ENCODE data around the gene SPEG. TPM values are rescaled to one million over a fixed set of nuclear protein-coding genes. Genes with fewer than 3 reads are reported as not detected.
A peak's percentile ranks its signal among the peaks of the same experiment; 100 is the strongest.

Gene SPEG
- polyA plus RNA-seq, 3 donors: not detected

- H3K27ac Mint-ChIP-seq: no peak overlapping the region
- H3K4me2 ChIP-seq (replicated peaks; ENCODE audit: extremely low read depth, low read length, poor library complexity, severe bottlenecking): no peak overlapping the region
- no peak for DNase-seq
- H3K4me3 ChIP-seq (replicated peaks in 1 of 3; ENCODE audit: low read depth in 2 of 3, low read length in 3 of 3): no peak overlapping the region
- H3K9me3 ChIP-seq (replicated peaks in 1 of 2; ENCODE audit: control insufficient read depth in 1 of 2, insufficient read depth in 1 of 2, low read length in 2 of 2): peaks cover under 1 to 2% of the 10 kb centered on the region in 2 donors
- no peaks in the 10 kb centered on the region for H4K20me1 ChIP-seq (ENCODE audit: insufficient read depth, low read length)
- TF ChIP-seq CTCF (IDR thresholded peaks at IDR 0.05): no peak
- WGBS (ENCODE audit: insufficient coverage): 100% methylated on average over 3 of the region's 9 CpGs
- H3K27me3 ChIP-seq (ENCODE audit: control insufficient read depth in 2 of 2, insufficient read depth in 2 of 2, low read length in 2 of 2): peaks cover 11 to 48% of the 10 kb centered on the region in 2 donors
- no peaks in the 10 kb centered on the region for H3K36me3 ChIP-seq (replicated peaks in 1 of 2; ENCODE audit: control insufficient read depth in 1 of 2, insufficient read depth in 2 of 2, low read length in 2 of 2)
- H3K79me2 ChIP-seq (ENCODE audit: insufficient read depth, low read length): no peaks in the 10 kb centered on the region
- H3K4me1 ChIP-seq (ENCODE audit: control insufficient read depth in 1 of 2, insufficient read depth in 2 of 2, low read length in 2 of 2): peaks cover 21 to 36% of the 10 kb centered on the region in 2 donors
- H3K4me1 Mint-ChIP-seq: peaks cover 27% of the 10 kb centered on the region
- intact Hi-C loops (cut with micrococcal nuclease): no loop called here
- no peaks in the 10 kb centered on the region for H3K36me3 Mint-ChIP-seq
- H3K9ac ChIP-seq (ENCODE audit: insufficient read depth, low read length, poor library complexity, severe bottlenecking): no peak overlapping the region
- peaks cover 50 to 64% (median 52%) of the 10 kb centered on the region in 3 donors for H3K27me3 Mint-ChIP-seq (ENCODE audit: low read depth in 3 of 3)
- H3K27ac ChIP-seq (ENCODE audit: low read depth in 1 of 2, low read length in 2 of 2): no peak overlapping the region
- H2AFZ ChIP-seq (ENCODE audit: insufficient read depth, low read depth, low read length, poor library complexity, severe bottlenecking): no peak overlapping the region
- peaks cover 0 to 14% (median 9%) of the 10 kb centered on the region in 7 donors for H3K9me3 Mint-ChIP-seq
- no peak overlapping the region for H3K4me3 Mint-ChIP-seq
Measured at GRCh38 chr2:219417374-219417773, 17.3 kb upstream of the SPEG start.

- peak within 1 kb of the TSS in 1 of 7 donors; percentile 76 for H3K27ac Mint-ChIP-seq
- no peak for TF ChIP-seq CTCF (IDR thresholded peaks at IDR 0.05)
- intact Hi-C loops (cut with micrococcal nuclease): no loop called here
- Histone ChIP-seq H3K4me1 (ENCODE audit: control insufficient read depth in 1 of 2, insufficient read depth in 2 of 2, low read length in 2 of 2) (peaks cover 21 to 36% of the 10 kb centered on the region in 2 donors), H2AFZ (ENCODE audit: insufficient read depth, low read depth, low read length, poor library complexity, severe bottlenecking) (peak within 1 kb of the TSS; percentile 53), H3K36me3 (replicated peaks in 1 of 2; ENCODE audit: control insufficient read depth in 1 of 2, insufficient read depth in 2 of 2, low read length in 2 of 2) (no peaks in the 10 kb centered on the region), H3K9me3 (replicated peaks in 1 of 2; ENCODE audit: control insufficient read depth in 1 of 2, insufficient read depth in 1 of 2, low read length in 2 of 2) (no peaks in the 10 kb centered on the region), H4K20me1 (ENCODE audit: insufficient read depth, low read length) (no peaks in the 10 kb centered on the region), H3K9ac (ENCODE audit: insufficient read depth, low read length, poor library complexity, severe bottlenecking) (peak within 1 kb of the TSS; percentile 4), H3K4me2 (replicated peaks; ENCODE audit: extremely low read depth, low read length, poor library complexity, severe bottlenecking) (peak within 1 kb of the TSS; percentile 49), H3K27me3 (ENCODE audit: control insufficient read depth in 2 of 2, insufficient read depth in 2 of 2, low read length in 2 of 2) (peaks cover 11 to 43% of the 10 kb centered on the region in 2 donors), H3K79me2 (ENCODE audit: insufficient read depth, low read length) (no peaks in the 10 kb centered on the region), H3K27ac (ENCODE audit: low read depth in 1 of 2, low read length in 2 of 2) (no peak within 1 kb of the TSS), H3K4me3 (replicated peaks in 1 of 3; ENCODE audit: low read depth in 2 of 3, low read length in 3 of 3) (peak within 1 kb of the TSS in 1 of 3 experiments; percentile 42)
- DNase-seq: no peak
- no peaks in the 10 kb centered on the region for H3K36me3 Mint-ChIP-seq
- H3K4me3 Mint-ChIP-seq: peak within 1 kb of the TSS in 1 of 2 donors; percentile 80
- peaks cover 48 to 65% (median 53%) of the 10 kb centered on the region in 3 donors for H3K27me3 Mint-ChIP-seq (ENCODE audit: low read depth in 3 of 3)
- peaks cover 0 to 6% (median 2%) of the 10 kb centered on the region in 7 donors for H3K9me3 Mint-ChIP-seq
- H3K4me1 Mint-ChIP-seq: peaks cover 27% of the 10 kb centered on the region
- WGBS (ENCODE audit: insufficient coverage): 14% methylated on average over 98 of the region's 98 CpGs
Measured at GRCh38 chr2:219418155-219419011, 16.3 kb upstream of the SPEG start, which contains the start of gene DES. DES (plus strand) TSS chr2:219418377; CDS start chr2:219418463, 86 bp downstream.
